NCI-H526 (cell line): ENCODE measurements around the gene IFNA8.
A peak's percentile ranks its signal among the peaks of the same experiment; 100 is the strongest.
"Not testable (repeated sequence)": the region's sequence is repeated elsewhere in the genome, so short reads cannot be mapped to it uniquely, and the experiment has no call there.

Experiments
- DNase-seq, 2 experiments: peaks; one replicate each; lab custom pipeline; 2025; lab: John Stamatoyannopoulos, UW

Gene IFNA8

GRCh38 chr9:21408817-21409216 lies at the start of gene IFNA8:
Gene IFNA8 (plus strand): TSS chr9:21409117. CDS start chr9:21409177, 60 bp downstream.
- DNase-seq: no peak

GRCh38 chr9:21362287-21362686 lies 46.6 kb upstream of the IFNA8 start:
- DNase-seq: no peak

DNA sequence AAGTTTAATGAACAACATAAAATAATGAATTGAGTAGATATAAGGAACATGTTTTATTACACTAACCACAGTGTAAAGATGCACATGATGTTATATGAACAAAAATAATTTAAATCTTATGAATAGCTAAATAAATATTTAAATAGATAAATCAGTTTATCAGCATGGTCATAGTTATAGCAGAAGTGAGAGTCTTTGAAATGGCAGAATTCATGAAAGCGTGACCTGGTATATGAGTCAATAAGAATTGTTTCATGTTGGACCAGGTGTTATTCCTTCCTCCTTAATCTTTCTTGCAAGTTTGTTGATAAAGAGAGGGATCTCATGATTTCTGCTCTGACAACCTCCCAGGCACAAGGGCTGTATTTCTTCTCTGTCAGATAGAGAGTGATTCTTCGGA lies 41.7 kb upstream of the IFNA8 start:
- DNase-seq: not testable (repeated sequence)

- no peak for DNase-seq
Measured at GRCh38 chr9:21367957-21368356, 41.0 kb upstream of the IFNA8 start, which contains the start of gene IFNA13. Gene IFNA13 (minus strand): TSS chr9:21368057. CDS start chr9:21368010, 47 bp downstream.

DNA sequence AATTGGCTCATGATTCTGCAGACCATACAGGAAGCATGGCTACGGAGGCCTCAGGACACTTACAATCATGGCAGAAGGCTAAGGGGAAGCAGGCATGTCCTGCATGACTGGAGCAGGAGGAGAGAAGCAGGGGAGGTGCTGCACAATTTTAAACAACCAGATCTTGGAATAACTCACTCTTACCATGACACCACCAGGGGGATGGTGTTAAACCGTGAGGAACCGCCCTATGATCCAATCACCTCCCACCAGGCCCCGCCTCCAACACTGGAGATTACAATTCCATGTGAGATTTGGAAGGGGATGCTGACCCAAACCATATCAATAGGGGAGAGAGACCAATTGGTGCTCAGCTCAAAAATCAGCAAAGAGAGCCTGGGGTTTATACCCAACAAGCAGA lies 37.5 kb upstream of the IFNA8 start:
- DNase-seq: not testable (repeated sequence)

- DNase-seq: peak; percentile 96 to 97
Measured at GRCh38 chr9:21381448-21382339, 27.2 kb upstream of the IFNA8 start.

DNA sequence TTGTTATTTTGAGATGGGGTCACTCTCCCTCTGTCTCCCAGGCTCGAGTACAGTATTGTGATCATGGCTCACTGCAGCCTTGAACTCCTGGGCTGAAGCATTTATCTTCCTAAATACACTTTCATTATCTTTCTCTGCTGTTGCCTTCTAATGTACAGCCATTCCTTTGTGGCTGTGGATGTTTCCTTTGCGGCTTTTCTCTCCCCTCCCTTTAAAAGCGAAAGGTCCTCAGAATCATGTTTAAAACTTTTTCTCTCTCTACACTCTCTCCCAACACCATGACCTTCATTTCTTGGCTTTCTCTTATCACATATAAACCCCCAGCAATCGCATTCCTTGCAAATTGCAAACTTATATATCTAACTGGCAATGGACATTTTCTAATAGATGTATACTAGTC lies 25.3 kb upstream of the IFNA8 start:
- no peak for DNase-seq

DNA sequence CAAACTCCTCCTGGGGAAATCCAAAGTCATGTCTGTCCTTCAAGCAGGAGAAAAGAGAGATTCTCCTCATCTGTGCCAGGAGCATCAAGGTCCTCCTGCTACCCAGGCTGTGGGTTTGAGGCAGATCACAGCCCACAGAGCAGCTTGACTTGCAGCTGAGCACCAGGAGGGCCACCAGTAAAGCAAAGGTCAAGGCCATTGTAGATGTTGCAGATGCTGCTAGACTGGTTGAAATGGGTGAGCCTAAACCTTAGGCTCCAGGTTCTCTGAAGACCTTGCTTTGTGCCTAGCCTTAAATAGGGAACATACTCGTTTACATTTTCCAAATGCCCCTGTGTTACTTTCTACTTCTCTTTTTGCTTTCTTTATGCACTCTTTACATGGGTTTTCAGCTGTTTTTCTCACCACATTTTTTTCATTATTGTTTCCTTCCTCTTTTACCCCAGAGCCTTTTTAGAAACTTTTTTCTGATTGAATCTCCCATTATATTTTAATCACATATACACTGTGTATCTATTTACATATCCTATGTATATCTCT lies 23.7 kb upstream of the IFNA8 start, which contains the start of gene IFNA2:
Gene IFNA2, minus strand, starts transcription at position 268 of the 540 bp plus-strand sequence. Its CDS starts 69 bp downstream, at position 199.
- DNase-seq: no peak

- peak in 1 of 2 experiments; percentile 52 for DNase-seq
Measured at GRCh38 chr9:21392270-21392669, 16.6 kb upstream of the IFNA8 start.

DNA sequence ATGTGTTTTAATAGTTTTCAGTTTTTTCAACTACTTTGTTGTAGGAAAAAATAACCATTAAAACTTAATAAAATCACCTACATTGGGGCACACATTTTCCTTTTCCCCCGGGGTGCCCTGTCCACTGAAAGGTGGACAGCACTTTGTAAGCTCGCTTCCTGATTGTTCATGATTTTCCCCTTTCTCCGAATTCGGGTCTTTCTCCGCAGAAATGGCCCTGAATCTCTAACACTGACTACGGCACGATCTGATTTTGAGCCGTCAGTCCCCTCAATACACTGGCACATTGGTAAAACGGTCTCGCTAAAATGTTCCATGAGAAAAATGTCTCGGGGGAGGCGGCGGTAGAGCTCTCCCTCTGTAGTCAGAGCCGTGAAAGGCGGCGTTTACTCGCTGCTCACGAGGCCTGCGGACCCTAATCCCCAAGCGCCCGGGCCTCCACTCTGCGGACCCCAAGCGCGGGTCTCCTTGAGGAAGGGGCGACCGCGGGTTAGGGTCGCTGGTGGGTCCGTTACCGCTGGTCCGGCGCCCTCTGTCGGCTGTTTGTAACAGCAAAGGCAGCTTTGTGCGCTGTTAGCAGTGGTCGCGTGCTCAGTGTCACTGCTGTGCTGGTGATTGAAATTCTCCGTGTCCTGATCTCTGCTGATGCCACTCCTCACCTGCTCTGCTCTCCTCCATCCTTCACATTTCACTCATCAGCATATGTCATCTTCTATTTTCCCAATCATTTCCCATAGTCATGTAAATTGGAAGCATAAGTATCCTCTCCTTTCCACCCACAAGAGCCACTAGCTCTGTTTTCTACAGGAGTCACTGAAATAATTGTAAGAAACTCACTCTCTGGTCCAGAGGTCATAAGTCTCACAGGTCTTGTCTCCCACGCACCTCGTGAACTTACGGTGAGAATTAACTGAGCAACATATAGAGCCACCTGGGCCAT lies 12.9 kb upstream of the IFNA8 start:
- DNase-seq: peak in 1 of 2 experiments; percentile 73

GRCh38 chr9:21398955-21399489 lies 9.9 kb upstream of the IFNA8 start:
- no peak for DNase-seq

GRCh38 chr9:21399956-21400355 lies 9.0 kb upstream of the IFNA8 start:
- DNase-seq: no peak

- no peak for DNase-seq
Measured at GRCh38 chr9:21402386-21403251, 6.3 kb upstream of the IFNA8 start.

- no peak for DNase-seq
Measured at GRCh38 chr9:21404146-21404545, 4.8 kb upstream of the IFNA8 start.

DNA sequence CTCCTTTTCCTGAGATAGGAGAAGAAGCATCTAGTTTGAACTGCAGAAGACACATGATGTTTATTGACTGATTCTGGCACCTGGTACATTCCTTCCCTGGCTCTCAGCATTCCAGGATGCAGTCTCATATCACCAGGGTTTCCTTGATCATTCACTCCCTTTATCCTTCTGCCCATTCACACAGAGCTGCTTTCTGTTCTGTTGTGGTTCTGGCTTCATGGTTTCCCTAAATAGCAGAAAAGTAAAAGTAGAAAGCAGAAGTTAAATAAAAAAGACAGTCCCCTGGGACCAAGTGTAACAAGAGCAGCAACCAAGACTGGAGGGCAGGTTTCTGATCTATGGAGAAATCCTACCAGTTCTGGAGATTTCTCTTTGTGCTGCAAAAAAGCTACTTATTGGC lies 3.2 kb downstream of the IFNA8 start:
- DNase-seq: no peak

- no peak for DNase-seq
Measured at GRCh38 chr9:21413151-21413550, 4.2 kb downstream of the IFNA8 start.

DNA sequence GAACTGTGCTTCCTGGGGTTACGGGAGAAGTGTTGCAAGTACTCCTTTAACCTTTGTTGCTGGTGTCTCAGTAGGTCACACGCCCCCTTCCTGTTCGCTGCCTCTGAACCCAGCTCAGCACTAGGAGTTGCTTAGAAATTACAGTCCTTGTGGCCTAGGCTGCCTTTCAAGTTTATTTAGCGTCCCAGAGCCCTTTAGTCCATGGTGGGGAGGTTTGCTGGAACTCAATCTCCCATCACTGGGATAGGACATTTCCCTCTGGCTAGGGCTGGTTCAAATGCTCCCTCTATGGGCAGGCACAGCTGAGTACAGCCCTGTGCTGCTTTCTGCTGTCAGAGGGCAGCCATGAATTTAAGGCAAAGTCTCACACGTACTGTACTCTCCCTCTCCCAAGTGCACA lies 4.7 kb downstream of the IFNA8 start:
- no peak for DNase-seq

DNA sequence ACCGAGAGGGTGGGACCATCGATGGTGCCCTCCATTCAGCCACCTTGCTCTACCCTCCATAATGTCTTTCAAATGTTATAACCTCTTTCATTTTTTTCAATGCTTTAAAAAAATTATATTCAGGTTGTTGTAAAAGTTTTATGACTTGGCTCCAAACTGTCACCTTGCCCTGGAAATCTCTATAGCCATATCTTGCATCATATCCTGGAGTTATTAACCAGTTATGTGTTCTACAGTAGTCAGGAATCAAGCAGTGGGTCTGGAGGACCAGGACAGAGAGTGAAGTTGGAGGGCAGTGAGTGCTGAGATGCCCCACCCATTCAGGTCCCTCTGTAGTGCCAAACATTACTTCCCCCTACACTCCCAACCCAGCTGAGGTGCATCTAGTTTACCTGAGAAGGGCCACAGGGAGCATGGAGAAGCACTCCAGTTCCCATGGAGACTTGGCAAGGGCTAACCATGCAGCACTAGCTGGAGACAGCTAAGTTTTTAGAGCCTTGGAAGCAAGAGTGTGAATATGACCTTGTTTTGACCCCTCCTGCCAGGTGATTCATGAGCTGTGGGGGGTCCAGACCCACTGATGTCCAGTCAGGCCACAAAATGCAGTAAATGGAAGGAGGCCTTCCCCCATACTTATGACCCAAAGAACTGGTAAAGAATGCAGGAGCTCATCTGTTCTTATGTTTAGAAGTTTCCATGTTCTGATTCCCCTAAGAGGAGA lies 5.5 kb downstream of the IFNA8 start:
- DNase-seq: no peak

DNA sequence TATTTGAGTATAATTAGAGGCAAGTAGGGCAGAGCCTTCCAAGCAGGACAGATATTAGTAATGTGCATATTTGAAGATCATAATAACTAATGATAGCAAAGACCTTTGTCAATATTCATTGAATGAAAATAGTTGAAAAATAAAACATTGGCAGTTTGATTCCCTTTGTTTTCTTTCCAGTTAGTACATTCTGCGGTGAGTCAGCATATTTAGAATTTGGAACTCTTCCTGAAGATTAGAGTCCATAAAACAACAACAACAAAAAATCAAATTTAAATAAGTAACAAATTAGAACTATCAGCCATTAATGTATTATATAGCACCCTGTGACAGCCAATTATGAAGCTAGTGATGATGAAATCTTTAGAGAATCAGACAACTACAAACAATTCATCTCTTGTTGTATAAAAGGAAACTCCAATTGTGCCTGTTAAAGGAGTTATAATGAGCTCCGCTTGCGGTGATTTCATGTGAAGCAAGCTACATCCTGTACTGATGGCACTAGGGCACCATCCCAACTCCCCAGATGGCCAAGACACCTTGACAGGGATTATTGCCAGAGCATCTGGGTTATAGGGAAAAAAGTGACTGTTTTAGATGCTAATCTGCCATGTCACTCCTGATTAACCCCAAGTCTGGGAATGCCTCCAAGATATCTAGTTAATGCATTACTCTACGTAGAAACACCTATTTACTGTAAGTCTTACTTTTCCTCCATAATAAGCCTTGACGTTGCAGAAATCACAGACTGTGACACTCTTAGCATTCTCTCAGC lies 6.8 kb downstream of the IFNA8 start:
- no peak for DNase-seq
